Right lobe of liver (tissue), 4 donors: ENCODE data around the gene MTMR6.

Experiments used
- CTCF ChIP-seq, 4 donors: fragments of 200-600 bp in 3 of 4; fragments of 450-650 bp in 1 of 4; IDR thresholded peaks; one replicate each; pipeline versions ENCODE4 v1.5.1 to v1.8.0; 2016 to 2022; ENCODE audit warnings: antibody characterized with exemption in 4 of 4, mild to moderate bottlenecking in 2 of 4
- POLR2A ChIP-seq: fragments of 450-650 bp; IDR thresholded peaks from one replicate; pipeline ENCODE4 v1.6.1; 2017; ENCODE audit warnings: antibody characterized with exemption, mild to moderate bottlenecking
- donor health status: DM: no; HTN: no; CAD: no.
- donor health status: DM: no; HTN: no; CAD: no.
- donor health status: DM: no; HTN: yes; CAD: no.

- TF ChIP-seq CTCF (IDR thresholded peaks at IDR 0.05) (no peak), POLR2A (no peak)
These were observed 76.3 kb downstream of the MTMR6 start for GRCh38 chr13:25210842-25211569.
